GM18511 (cell line): Measurements from ENCODE around the gene GPR119.
"Not testable (repeated sequence)": the region's sequence is repeated elsewhere in the genome, so short reads cannot be mapped to it uniquely, and the experiment has no call there.

Experiments
- ATAC-seq: cut with Tn5 transposase; IDR thresholded peaks from one replicate; pipeline ENCODE4 v1.9.1; 2021; ENCODE audit warnings: mild to moderate bottlenecking, moderate library complexity; ENCODE audit not compliant: unreplicated experiment

The GPR119 gene

DNA sequence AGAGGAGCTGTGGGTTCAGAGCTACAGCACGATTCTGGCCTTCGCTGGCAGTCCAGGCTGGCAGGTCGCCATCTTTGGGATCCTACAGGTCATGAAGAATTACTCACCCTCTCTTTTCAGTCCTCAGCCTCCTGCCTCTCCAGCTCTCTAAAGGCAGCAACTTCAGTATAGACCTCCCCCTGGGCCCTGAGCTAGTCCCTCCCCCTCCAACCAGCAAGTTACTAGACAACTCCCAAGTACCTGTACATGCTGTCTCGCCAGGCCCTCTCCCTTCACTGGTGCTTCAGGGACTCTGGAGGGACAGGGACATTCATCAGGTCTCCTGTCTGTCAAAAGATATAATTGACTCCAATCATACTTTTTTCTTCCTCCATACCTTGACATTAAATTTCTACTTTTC, at the start of gene GPR119:
Gene GPR119 (minus strand): TSS at position 155 of the 400 bp plus-strand sequence. CDS start 227 bp downstream, outside the sequence.
- ATAC-seq, result no peak

DNA sequence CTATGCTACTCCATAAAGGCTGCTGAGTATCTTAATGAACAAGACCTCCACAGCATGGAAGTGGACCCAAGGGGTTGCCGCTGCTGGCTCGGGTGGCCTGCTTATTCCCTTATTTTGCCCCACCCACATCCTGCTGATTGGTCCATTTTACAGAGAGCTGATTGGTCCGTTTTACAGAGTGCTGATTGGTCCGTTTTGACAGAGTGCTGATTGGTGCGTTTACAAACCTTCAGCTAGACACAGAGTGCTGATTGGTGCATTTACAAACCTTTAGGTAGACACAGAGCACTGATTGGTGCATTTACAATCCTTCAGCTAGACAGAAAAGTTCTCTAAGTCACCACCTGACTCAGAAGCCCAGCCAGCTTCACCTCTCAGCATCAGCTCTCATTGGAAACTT, 43.8 kb upstream of the GPR119 start:
- not testable (repeated sequence) for ATAC-seq

DNA sequence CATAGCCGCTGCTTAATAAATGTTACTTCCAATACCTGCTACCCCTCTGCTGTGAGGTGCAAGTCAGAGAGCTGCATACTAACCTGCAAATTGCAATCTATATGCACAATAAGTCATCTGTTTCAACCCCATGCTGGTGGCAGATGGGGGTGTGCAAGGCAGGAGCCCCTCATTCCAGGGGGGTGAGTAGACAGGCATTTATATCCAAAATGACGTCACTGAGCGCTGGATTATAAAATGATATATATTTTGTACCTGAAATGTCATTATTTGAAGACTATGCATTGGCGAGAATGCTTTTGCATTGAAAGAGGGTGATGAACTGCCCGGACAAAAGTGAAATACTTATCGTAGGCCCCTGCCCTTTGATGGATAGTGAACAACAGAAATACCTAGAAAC, 41.1 kb upstream of the GPR119 start:
- ATAC-seq, result no peak

DNA sequence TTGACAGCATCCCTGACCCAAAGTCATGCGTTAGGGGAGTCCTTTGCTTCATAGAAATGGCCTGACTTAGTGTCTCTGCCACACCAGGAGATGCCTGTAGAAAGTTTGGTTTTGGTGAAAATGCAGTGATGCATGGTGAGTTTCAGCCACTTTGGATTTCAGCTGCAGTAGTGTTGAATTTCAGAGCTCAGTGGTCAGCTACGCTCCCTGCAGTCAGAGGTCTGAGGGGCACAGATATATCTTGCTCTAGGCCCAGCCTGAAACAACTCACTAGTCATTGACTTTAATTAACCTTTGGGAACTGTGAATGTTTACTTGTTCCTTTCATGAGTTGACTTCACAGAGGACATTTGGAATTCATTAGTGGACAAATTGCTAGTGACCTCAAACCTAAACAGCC, 33.8 kb upstream of the GPR119 start:
- ATAC-seq, result peak; percentile 57

DNA sequence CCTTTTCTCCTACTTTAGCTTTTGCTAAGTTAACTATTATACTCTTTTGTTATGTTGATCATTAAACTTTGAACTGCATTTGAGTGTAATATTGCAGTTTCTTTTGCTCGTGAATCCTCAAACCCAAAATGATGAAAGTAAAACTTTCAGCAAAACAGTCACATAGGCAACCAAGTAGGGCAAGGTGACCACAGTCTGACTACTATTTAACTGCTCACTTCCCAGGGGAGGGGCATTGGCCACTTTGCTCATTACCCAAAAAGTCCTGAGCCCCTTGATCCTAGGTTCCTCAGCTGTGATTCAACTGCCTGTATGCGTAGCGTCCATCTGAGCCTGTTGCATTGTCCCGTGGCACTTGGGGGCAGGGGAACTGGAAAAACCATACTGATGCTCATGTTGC, 33.3 kb upstream of the GPR119 start:
- peak; percentile 63 for ATAC-seq

DNA sequence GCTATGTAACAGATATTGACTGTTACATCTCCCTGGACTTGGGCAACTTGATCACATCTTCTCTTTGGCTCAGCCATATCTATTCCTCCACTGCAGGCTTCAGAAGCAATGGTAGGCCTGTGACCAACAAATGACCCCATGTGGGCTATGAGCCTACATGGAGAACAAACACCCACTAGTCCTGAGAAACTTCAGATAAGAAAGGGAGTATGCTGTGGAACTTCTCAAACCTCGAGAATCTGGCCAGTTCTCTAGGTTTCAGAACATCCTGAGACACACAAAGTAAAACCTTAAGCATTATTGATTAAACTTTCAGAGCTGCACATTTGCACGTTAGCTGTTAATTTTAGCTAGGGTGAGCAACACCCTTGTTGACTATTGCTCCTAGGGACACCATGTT, 32.6 kb upstream of the GPR119 start:
- peak; percentile 61 for ATAC-seq

DNA sequence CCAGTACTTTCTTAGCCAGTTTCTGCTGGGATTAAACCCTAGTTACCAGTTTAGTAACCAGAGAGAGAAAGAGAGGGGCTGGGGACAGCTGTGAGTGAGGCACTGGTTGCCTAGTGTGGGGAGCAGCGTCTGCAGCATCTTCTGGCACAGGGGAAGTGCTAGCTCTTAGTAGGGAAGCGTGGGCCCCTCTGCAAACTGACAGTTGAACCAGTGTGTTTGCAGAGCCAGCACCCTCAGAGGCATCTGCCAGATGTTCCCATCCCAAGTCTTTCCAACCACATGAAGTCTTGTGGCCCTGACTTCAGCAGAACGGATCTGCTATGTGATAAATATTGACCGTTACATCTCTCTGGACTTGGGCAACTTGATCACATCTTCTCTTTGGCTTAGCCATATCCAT, 31.3 kb upstream of the GPR119 start:
- no peak for ATAC-seq

DNA sequence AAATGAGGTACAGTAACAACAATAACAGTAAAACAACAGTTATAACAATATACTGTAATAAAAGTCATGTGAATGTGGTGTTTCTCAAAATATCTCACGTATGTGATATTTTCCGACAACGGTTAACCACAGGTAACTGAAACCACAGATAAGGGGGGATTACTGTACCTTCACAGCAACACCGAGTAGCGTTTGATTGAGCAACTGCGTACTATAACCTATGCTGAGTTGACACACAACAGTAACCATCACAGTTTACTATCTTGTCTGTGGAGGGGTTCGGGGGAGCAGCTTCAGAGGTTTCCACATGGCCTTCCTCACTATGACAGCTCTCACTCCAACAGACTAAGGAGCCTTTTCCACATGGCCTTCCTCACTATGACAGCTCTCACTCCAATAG, 29.7 kb upstream of the GPR119 start:
- ATAC-seq, result no peak

DNA sequence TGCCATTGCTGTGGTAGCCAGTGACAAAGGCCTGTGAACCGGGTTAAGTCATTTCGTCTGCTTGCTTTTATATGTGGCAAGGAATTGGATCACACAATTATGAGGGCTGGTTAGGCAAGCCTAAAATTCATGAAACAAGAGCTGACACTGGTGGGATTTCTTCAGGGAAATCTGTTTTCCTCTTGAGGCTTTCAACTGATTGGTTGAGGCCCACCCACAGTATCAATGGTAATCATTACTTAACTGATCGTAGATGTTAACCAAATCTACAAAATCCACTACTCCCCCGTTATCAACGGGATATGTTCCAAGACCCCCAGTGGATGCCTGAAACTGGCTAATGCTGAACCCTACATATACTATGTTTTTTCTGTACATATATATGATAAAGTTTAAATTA, 29.3 kb upstream of the GPR119 start:
- no peak for ATAC-seq

DNA sequence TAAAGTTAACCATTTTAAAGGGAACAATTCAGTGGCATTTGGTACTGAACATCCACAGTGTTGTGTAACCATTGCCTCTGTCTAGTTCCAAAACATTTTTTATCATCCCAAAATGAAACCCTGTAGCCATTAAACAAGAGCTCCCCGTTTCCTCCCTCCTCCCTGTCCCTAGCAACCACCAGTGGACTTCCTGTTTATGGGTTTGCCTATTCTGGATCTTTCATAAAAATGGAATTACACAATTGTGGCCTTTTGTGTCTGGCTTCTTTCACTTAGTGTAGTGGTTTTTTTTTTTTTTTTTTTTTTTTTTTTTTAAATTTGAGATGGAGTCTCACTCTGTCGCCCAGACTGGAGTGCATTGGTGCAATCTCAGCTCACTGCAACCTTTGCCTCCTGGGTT, 27.9 kb upstream of the GPR119 start:
- ATAC-seq, result no peak

DNA sequence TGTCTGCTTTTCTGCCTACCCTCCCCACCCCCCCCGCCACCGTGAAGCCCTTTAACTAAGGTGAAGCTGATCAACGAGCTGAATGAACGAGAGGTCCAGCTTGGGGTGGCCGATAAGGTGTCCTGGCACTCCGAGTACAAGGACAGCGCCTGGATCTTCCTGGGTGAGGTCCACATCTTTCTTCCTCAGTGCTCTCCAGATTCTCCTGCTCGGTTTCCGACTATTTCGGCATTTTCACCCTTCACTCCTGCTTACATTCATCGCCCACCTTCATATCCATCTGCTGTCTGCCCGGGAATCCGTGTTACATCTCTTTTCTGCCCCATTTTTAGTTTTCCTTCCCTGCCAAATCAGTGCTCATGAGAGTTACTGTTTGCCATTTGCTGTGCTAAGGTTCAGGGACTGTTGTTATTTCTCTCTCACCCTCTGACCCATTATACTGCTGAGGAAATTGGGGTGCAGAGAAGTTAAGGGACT, 16.8 kb upstream of the GPR119 start:
- no peak for ATAC-seq

DNA sequence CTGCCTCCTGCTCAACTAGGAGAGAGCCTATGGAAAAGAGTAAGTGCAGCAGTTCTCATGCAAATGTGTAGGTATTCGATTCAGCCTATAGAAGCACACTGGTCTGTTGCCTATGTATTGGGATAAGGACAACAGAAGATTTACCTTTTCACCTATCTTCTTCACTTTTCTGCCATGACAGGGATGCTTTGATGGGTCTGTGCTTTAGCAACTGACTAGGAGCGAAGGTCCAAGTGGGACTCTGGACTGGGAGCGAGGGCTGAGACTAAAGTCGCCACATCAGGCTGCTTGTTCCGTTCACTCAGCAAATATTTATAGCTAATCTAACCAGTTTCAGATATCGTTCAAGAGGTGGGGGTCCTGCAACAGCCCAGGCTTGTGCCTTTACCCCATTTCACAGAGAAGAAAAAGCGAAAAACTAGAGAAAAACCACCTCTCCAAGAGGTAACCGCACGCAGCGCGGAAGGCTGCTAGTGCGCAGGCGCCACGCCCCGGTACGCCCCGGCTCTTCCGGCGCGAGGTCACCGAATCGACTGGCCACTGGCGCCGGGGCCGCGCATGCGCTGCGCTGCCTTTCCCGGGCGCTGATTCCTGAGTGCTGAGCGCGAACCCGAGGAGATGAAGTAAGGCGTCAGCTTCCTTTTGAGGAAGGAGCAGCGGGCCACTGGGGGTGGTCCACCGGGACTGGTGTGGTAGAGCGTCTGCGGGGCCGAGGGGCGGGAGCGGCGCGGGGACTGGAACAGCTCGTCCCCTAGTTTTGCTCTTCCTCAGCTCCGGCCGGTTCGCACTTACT, 16.1 kb upstream of the GPR119 start, which contains the start of gene RBMX2:
Gene RBMX2 (plus strand): TSS at position 573 of the 793 bp plus-strand sequence. CDS start 46 bp downstream, at position 619.
- peak; percentile 94 for ATAC-seq

DNA sequence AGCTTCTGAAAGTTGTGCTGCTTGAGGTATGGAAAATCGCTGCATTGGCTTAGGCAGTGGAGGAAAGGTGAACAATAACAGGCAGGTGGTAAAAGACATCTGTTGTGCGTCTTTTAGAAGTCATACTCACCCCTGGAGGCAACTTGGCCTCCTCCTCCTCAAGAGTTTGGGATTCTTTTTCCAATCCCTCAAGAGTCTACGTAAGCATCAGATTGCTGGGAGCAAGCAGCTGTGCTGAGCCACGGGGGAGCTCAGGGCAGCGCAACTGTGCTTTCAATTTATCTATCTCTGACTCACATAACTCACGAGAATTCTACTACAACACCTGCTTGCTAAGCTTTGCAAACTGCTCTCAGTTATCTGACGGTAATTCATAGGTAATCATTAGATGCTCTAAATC, 9.9 kb upstream of the GPR119 start:
- ATAC-seq, result no peak

DNA sequence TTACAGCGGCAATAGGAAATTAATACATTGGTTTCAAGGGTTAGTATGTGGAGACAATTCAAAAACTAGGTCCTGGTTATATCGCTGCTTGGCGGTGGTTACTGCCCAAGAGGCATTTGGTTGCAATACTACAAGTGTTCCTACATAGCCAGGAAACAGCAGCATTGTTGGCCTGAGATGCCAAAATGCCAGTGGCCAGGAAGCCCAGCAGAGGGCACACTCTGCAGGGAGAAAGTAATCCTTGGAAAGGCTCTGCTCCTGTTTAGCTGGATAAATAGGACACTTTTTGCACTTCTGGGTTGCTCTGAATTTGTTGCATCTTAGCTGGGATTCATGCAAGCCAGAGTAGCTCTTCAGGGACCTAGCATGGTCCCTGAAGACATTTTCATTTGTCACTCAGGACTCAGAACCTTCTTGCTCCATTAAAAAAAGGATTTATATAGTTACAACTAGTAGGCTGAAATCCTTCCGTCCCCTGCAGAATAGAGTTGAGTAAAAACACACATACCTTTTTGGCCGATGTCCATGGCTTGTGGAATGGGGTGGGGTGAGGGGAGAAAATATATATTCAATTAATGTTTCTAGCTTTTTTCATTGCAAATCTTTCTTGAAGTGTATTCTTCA, 8.1 kb upstream of the GPR119 start:
- no peak for ATAC-seq

DNA sequence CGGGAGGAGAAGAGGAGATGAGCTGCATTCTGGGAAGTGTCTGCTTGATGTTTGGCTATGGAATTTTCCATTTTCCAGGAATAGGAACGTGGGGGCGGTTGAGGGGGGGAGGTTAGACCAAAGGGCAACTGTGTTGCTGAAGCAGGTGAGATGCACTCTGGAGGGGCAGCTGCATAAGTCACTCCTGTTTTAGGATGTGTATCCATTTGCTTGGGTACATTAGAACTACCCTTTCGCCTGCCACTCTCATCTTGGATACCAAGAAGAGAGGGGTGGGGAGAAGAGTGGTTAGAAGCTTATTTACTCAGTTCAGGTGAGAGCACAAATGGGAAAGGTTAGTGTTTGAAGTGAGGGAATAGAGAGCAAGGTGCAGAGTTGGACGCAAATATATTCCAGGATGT, 934 bp upstream of the GPR119 start:
- no peak for ATAC-seq

DNA sequence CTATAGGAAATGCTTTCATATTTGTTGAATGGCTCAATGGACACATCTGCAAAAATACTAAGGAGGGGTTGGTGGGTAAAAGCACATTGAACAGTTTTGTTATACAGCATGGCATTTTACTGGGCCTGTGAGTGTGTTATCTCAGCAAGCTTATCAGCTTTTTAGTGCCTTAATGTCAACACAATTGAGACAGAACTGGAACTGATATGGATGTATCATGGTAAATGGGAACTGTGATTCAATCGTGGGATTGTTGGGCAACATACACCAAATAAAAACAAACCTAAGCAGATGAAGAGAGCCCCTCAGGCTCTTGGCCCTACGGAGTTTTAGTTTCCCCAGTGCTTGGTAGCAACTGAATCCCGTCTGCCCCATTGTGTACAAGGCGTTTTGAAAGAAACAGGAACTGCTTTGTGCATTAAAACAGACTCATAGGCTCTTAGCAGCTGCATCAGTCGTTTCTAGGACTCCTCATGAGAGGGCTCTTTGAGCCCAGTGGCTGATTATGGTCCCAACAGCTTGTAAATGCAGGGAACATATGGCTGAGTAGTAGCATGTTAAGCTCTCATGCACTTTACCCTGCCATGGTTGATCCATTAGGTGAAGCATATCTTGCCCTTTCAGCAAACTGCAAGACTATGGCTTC, 7.3 kb downstream of the GPR119 start:
- no peak for ATAC-seq

DNA sequence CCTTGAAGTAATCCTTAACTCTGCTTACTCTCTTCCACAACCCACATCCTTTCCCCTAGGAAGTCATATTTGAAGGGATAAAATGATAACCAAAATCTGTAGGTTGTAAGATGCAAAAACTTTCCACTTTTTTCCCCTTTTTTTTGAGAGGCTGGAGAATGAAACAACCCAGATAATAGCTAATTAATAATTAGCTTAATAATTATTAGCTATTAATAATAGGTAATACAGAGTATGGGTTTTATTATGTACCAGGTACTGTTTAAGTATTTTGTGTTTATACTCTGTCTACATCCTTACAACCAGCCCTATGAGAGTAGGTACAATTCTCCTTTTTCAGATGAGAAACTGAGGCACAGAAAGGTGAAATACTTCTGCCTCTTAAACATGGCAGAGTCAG, 9.4 kb downstream of the GPR119 start:
- no peak for ATAC-seq

DNA sequence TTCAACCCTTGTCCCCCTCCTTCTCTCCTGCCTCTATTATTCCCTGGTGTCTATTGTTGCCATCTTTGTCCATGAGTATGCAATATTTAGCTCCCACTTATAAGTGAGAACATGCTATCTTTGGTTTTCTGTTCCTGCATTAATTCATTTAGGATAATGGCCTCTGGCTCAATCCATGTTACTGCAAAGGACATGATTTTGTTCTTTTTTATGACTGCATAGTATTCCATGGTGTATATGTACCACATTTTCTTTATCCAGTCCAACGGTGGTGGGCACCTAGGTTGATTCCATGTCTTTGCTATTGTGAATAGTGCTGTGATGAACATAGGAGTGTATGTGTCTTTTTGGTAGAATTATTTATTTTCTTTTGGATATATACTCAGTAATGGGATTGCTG, 33.4 kb downstream of the GPR119 start:
- ATAC-seq, result not testable (repeated sequence)

DNA sequence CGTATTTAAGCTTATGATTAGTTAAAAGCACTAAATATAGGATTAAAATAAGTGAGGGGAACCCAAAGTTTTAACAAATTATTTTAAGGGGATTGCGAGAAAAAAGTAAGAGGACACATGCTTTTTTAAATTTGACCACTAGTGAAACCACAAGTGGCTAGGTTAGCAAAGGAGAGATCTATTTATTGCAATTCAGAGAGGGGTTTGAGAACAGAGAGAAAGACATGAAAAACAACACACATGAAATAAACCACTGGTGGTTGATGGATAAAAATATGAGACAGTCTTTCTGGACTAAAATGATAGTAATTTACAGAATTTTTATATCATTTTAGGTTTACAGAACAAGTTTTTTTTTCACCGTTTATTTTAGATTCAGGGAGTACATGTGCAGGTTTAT, 33.9 kb downstream of the GPR119 start:
- no peak for ATAC-seq

DNA sequence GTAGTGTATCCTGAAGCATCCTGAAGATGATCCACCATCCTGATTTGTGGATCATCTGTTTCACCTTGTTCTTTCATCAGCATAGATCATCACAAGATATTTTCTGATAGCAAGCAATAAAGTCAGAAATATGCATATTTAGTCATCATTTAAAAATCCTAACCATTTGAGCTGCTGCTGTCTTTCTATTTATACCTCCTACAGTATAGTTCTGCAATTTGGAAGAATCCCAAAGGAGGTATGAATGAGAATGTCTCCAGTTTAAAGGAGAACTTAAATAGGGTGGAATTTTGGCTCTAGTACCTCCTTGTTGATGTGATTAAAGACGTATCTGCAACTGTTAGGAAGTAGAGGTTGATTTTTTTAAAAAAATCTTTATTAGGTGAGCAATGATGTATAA, 38.2 kb downstream of the GPR119 start:
- no peak for ATAC-seq

DNA sequence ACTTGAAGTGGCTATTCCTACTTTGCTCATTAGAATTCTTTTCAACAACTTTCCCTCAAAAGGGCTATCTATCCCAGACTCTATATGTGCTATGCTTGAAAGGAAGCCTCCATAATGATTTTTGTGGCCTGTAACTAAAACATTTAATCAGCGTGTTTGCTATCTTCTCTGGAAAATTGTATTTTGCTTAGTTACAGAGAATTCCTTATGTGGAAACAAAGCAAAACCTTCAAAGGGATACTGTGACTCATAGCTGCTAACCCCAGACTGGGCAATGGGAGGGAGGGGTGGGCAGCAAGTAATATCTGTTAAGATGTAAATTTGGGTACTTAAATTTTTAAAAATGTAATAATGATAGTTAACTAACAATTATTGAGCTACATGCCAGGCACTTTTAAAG, 42.1 kb downstream of the GPR119 start:
- ATAC-seq, result no peak

DNA sequence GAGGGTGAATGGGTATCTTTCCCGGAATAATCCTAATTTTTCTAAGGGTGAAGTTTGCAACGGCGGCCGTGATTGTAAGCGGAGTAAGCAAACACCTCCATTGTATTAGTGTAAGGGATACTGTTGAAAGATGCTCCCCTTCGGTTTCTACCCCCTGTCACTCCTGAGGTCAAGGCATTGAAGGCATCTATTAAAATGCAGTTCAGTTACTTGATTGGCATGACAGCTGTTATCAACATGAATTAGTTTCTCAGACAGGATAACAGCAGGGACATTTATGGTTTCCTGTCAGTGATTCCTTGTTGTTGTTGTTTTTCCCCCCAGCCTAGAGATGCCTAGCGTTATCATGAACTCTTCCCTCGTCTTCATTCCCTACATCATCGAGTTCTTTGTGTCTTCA, 45.2 kb downstream of the GPR119 start:
- ATAC-seq, result peak; percentile 10
